Measurements from ENCODE around the gene NKAP.
"Not testable (repeated sequence)": the region's sequence is repeated elsewhere in the genome, so short reads cannot be mapped to it uniquely, and the experiment has no call there.

NKAP gene

DNA sequence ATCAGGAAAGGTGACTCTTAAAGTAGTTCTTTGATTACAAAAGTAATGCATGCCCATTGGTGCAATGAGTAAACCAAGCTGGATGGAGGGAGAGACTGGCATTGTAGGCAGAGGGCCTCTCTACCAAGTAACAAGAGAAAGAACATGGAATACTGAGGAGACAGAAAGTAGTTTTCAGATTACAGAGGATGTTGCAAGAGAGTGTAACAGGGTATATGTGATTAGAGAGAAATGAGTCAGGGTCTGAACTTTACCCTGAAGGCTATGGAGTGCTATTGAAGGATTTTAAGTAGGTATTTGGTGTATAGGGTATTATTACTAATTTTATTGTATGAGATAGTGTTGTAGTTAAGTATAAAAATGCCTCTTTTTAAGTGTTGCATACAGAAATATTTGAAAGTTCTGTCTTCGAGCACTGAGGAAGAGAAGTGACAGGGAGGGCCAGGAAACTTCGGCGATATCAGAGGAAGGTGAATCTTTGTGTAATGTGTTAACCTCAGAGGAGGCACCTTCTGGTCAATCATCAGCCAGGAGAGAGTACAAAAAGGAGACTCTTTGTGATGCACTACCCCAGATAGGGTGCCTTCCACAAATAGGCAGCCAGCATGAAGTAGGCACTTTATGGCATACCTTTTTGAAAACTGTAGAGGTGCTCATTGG, 8.2 kb downstream of the NKAP start:
- DNase-seq (ENCODE audit: low spot score) = no peak

GRCh38 chrX:119922391-119922790, 21.2 kb downstream of the NKAP start:
- not testable (repeated sequence) for DNase-seq (ENCODE audit: low spot score)

DNA sequence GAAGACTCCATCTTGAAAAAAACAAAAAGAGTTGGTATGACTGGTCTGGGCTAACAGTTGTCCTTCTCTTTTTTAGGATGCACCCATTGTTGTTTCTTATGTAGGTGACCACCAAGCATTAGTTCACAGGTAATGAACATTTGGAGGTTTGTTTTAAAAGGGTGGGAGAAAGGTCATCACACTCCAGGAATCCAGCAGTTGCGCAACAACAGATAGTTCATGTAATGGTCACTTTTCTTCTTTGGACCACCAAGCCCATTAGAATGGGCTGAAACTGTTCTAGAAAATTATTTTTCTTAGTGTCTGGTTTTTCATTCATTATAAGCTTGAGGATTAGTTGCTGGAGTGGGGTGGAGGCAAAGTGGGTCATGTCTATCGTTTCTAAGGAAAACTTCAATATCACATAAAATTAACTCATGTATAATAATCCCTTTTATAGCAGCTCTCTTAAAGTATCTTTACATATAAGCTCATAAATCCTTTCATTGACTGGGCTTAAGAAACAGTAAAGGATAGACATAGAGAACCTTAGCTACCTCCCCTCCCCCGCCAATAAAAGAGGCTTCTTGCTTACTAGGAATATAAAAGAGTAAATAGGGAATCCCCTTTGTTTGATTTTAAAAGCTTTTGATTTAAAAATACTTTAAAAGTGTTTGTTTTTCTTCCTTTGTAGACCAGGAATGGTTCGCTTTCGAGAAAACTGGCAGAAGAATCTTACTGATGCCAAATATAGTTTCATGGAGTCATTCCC, 23.5 kb downstream of the NKAP start:
- no peak for DNase-seq (ENCODE audit: low spot score)

DNA sequence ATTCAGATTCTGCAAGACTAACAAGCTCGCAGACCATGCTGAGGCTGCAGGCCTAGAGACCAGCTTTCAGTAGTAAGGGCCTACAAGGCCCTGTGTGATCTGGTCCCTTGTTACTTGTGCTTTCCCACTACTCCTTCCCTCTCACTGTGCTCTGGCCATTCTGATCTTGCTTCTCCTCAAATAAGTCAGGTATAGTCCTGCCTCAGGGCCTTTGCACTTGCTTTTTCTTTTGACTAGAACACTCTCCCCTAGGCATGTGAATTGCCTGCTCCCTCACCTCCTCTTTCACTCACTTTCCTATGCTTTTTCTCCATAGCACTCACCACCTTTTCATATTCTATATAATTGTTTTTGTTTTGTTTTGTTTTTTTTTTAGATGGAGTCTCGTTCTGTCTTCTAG, 25.7 kb downstream of the NKAP start:
- DNase-seq (ENCODE audit: low spot score) = no peak

- no peak for DNase-seq (ENCODE audit: low spot score)
Observed at GRCh38 chrX:119916310-119916709, 27.2 kb downstream of the NKAP start.

DNA sequence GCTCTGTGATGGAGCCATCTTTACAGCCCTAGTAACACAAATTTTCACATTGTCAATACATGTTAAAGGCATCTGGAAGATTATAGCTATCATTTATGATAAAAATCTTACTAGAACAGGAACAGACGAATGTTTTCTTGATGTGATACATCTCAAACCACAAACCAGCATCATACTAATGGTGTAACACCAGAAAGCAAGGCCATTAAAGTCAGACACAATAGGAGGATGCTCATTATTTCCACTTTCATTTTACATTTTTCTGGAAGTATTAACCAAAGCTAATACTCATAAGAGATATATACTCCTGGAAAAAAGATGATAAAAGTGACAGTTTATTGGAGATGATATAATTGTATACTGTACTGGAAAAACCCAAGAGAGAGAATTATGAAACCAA, 42.6 kb downstream of the NKAP start:
- DNase-seq (ENCODE audit: low spot score) = no peak

DNA sequence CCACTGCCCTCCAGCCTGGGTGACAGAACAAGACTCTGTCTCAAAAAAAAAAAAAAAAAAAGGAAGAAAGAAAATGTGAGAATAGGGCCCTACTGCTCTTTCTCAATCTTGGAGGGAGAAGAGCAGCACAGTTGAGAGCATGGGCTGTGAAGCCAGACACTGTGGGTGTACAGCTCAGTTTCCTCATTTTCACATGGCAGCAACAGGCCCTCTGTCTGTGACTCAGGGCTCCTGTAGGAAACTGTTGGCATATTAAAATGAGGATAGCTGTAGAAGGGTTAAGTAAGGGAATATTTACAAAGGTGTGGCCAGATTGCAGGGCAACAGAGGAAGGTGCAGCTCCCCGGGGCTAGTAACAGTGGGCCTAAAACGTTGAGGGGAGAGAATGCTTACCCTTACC, 44.4 kb downstream of the NKAP start:
- DNase-seq (ENCODE audit: low spot score) = no peak

DNA sequence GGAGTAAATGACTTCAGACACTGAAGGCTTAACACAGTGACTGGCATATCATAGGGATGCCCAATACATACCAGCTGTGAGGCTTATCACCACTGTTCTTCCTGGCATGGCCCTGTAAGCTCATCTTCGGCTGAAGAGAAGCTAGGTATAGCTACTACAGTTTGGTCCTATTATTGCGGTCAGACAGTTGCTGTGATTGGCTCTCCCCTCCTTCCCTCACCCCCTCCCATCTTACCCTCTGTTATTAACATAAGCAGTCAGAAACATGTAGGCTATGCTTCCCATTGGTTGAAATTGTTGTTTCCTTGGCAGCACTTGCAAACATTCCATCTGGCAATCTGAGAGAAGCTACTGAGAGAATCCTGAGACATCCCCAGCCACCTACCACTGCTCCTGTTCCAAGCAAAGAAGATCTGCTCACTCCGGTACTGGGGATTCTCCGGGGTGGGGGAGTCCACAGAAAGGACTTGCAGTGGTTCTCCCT, 47.7 kb downstream of the NKAP start, which contains the start of gene AKAP14:
AKAP14 (plus strand) TSS at position 51 of the 484 bp plus-strand sequence. CDS start 7,331 bp downstream, outside the sequence.
- DNase-seq (ENCODE audit: low spot score) = no peak

- DNase-seq (ENCODE audit: low spot score) = not testable (repeated sequence)
Observed at GRCh38 chrX:119891961-119892692, 51.4 kb downstream of the NKAP start.

GRCh38 chrX:119890626-119891025, 52.9 kb downstream of the NKAP start:
- not testable (repeated sequence) for DNase-seq (ENCODE audit: low spot score)

GRCh38 chrX:119887721-119888425, 55.7 kb downstream of the NKAP start:
- DNase-seq (ENCODE audit: low spot score) = peak; percentile 61

GRCh38 chrX:119885554-119886428, 57.8 kb downstream of the NKAP start:
- DNase-seq (ENCODE audit: low spot score) = peak; percentile 39

DNA sequence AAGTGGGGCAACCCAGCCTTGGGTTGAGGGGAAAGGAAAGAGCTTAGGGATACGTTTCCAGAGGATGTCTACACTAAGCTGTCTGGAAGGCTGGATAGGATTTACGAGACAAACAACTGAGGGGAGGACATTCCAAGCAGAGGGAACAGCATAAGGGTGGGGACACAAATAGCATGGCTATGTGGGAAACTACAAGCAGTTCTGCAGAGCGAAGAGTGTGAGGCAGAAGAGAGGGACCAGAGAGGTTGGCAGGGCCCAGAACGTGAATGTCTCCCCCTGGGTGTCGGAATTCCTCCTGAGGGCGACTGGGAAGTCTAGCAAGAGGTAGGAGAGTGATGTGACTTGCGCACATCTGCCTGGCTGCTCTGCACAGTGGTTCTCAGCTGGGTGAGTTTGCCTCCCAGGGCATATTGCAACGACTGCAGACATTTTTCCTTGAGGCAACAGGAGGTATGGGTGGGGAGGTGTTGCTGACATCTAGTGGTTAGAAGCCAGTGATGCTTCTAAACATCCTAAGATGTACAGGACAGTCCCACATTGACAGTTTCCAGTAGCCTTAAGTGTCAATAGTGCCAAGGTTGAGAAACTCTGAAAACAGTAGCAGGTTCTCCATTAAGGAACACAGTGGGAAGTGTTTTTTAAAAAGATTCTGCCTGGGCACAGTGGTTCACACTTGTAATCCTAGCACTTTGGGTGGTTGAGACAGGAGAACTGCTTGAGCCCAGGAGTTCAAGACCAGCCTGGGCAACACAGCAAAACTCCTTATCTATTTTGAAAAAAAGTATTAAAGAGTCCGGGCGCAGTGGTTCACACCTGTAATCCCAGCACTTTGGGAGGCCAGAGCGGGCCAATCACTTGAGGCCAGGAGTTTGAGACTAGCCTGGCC, 62.8 kb downstream of the NKAP start:
- DNase-seq (ENCODE audit: low spot score) = peak; percentile 56

GRCh38 chrX:119880076-119880475, 63.5 kb downstream of the NKAP start:
- no peak for DNase-seq (ENCODE audit: low spot score)

GRCh38 chrX:119878740-119879139, 64.8 kb downstream of the NKAP start:
- DNase-seq (ENCODE audit: low spot score) = no peak

GRCh38 chrX:119871599-119872395, 71.8 kb downstream of the NKAP start, which contains the start of the genes NDUFA1 and RNF113A:
TSS of gene NDUFA1 (plus strand) at chrX:119871832. CDS start at chrX:119871912, 80 bp downstream.
TSS of gene RNF113A (minus strand) at chrX:119871733. CDS start at chrX:119871613, 120 bp downstream.
- DNase-seq (ENCODE audit: low spot score) = peak; percentile 90

DNA sequence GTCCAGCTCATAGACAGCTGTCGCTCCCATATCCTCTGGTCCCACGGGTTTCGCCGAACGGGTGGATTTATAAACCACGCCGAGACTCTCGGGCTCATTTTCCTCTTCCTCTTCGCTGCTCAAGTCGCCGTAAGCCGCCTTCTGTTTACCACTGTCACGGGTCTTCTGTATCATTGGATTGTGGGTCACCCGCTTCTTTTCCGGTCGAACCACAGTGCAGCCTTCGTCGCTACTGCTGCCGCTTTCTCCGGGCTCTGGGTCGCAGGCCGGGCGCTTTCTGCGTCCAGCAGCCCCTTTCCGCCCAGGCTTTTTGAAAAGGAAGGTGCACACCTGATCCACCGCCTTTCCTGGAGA, 72.3 kb downstream of the NKAP start:
- DNase-seq (ENCODE audit: low spot score) = no peak
